Left lung (tissue), 10 donors: Measurements from ENCODE around the gene ADGRF3. TPM values are rescaled to one million over a fixed set of nuclear protein-coding genes. Genes with fewer than 3 reads are reported as not detected.
A peak's percentile ranks its signal among the peaks of the same experiment; 100 is the strongest.
"Not testable (repeated sequence)": the region's sequence is repeated elsewhere in the genome, so short reads cannot be mapped to it uniquely, and the experiment has no call there.

Experiments
- ATAC-seq: fragments of 200-7000 bp; cut with Tn5 transposase; one replicate; pipeline ENCODE4 v1.9.1; 2020; ENCODE audit warnings: moderate library complexity
- DNase-seq, 4 donors: peaks; one replicate each; pipeline ENCODE4 v3.0.0-alpha.2; 2013 to 2020
- H3K27ac ChIP-seq, 2 donors: fragments of 200-600 bp; sonication (generic) in 1 of 2; one replicate each; pipeline versions ENCODE4 v1.5.0 to v1.8.0; 2020 to 2021
- H3K27me3 ChIP-seq, 2 donors: fragments of 200-600 bp; sonication (generic) in 1 of 2; one replicate each; pipeline versions ENCODE4 v1.5.0 to v1.8.0; 2020 to 2021
- H3K36me3 ChIP-seq, 2 donors: fragments of 200-600 bp; sonication (generic) in 1 of 2; one replicate each; pipeline versions ENCODE4 v1.5.0 to v1.8.0; 2020 to 2021
- H3K4me1 ChIP-seq, 2 donors: fragments of 200-600 bp; one replicate each; pipeline ENCODE4 v1.8.0; 2021
- H3K4me3 ChIP-seq, 2 donors: fragments of 200-600 bp; sonication (generic) in 1 of 2; one replicate each; pipeline versions ENCODE4 v1.5.0 to v1.8.0; 2020 to 2021; ENCODE audit warnings: mild to moderate bottlenecking in 1 of 2
- H3K9me3 ChIP-seq, 2 donors: fragments of 200-600 bp; sonication (generic) in 1 of 2; one replicate each; pipeline versions ENCODE4 v1.5.0 to v1.8.0; 2020 to 2021
- intact Hi-C, 2 donors: fragments of 100-400 bp; cut with DNase I; formaldehyde crosslinking; loops; one replicate each; pipeline versions ENCODE4 v1.11.2 to v1.14.2; 2022
- polyA plus RNA-seq, 6 donors: library from polyadenylated mRNA; unstranded; fragments of 120-200 nt; gene quantifications; one replicate each; pipeline ENCODE4 v1.2.1, GENCODE V29; 2013; ENCODE audit not compliant: insufficient read length in 6 of 6
- total RNA-seq, 2 donors: library from RNA; stranded (reverse); fragmentation: NEBNext Ultra II Directional; extraction: Animal tissue kit (Norgen Biotek cat#: 25700); gene quantifications; one replicate each; pipeline ENCODE4 v1.2.1, GENCODE V29; 2021
- TF ChIP-seq, protein P1 (sequence below), 2 donors: fragments of 200-600 bp; sonication (generic) in 1 of 2; IDR thresholded peaks; one replicate each; pipeline versions ENCODE4 v1.5.0 to v1.8.0; 2021; ENCODE audit warnings: antibody characterized with exemption in 2 of 2
- donor health status: DM: no; HTN: yes; CAD: no.
- donor health status: DM: no; HTN: no; CAD: no.

The ADGRF3 gene
- total and polyA plus RNA-seq, 8 donors = 0.08 to 2.3 (median 1.5) TPM

DNA sequence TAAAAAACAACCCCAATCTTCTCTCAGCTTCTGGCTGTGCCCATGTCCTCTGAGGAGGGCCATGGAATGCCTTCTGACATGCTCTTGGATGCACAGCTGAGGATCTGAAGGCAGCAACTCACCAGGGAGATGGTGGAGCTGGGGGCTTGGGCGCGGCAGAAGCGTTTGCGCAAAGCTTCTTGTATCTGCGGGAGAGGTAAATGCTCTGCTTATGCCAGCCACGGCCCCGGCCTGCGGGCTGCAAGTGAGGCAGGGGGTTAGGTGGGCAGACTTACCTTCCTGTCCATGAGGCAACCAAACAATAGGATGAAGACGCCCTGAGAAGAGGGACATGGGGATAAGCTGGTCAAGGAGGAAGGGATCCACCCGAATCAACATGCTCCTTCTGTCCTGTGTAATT is 36.7 kb downstream of the ADGRF3 start:
- intact Hi-C loops = no loop called here
- Histone ChIP-seq H3K4me1 (no peaks in the 10 kb centered on the region), H3K27me3 (no peaks in the 10 kb centered on the region), H3K9me3 (no peaks in the 10 kb centered on the region), H3K27ac (no peak overlapping the region), H3K36me3 (peaks cover 0 to 3% of the 10 kb centered on the region in 2 donors), H3K4me3 (no peak overlapping the region)
- DNase-seq (no peak), ATAC-seq (no peak)
- TF ChIP-seq, protein P1, sequence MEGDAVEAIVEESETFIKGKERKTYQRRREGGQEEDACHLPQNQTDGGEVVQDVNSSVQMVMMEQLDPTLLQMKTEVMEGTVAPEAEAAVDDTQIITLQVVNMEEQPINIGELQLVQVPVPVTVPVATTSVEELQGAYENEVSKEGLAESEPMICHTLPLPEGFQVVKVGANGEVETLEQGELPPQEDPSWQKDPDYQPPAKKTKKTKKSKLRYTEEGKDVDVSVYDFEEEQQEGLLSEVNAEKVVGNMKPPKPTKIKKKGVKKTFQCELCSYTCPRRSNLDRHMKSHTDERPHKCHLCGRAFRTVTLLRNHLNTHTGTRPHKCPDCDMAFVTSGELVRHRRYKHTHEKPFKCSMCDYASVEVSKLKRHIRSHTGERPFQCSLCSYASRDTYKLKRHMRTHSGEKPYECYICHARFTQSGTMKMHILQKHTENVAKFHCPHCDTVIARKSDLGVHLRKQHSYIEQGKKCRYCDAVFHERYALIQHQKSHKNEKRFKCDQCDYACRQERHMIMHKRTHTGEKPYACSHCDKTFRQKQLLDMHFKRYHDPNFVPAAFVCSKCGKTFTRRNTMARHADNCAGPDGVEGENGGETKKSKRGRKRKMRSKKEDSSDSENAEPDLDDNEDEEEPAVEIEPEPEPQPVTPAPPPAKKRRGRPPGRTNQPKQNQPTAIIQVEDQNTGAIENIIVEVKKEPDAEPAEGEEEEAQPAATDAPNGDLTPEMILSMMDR (IDR thresholded peaks at IDR 0.05) = no peak

GRCh38 chr2:26305540-26305939 is 41.0 kb downstream of the ADGRF3 start:
- Histone ChIP-seq H3K36me3 (no peaks in the 10 kb centered on the region), H3K27ac (no peak overlapping the region), H3K27me3 (no peaks in the 10 kb centered on the region), H3K4me1 (peaks cover 0 to 2% of the 10 kb centered on the region in 2 donors), H3K4me3 (no peak overlapping the region), H3K9me3 (no peaks in the 10 kb centered on the region)
- intact Hi-C loops = no loop called here
- DNase-seq (no peak), ATAC-seq (no peak)
- TF ChIP-seq, protein P1 (IDR thresholded peaks at IDR 0.05) = no peak

GRCh38 chr2:26305094-26305493 is 41.5 kb downstream of the ADGRF3 start:
- ATAC-seq, H3K4me1 ChIP-seq, H3K36me3 ChIP-seq, DNase-seq, H3K9me3 ChIP-seq, intact Hi-C loops, H3K27ac ChIP-seq, H3K27me3 ChIP-seq, H3K4me3 ChIP-seq: not testable (repeated sequence)

- ATAC-seq (no peak), DNase-seq (no peak)
- H3K27ac ChIP-seq = no peak overlapping the region
- peaks cover 7 to 22% of the 10 kb centered on the region in 2 donors for H3K4me1 ChIP-seq
- H3K27me3 ChIP-seq = no peaks in the 10 kb centered on the region
- no peaks in the 10 kb centered on the region for H3K9me3 ChIP-seq
- intact Hi-C loops = no loop called here
- H3K4me3 ChIP-seq = no peak overlapping the region
- TF ChIP-seq, protein P1 (IDR thresholded peaks at IDR 0.05) = no peak
- no peaks in the 10 kb centered on the region for H3K36me3 ChIP-seq
Observed at GRCh38 chr2:26302846-26303245, 43.7 kb downstream of the ADGRF3 start.

DNA sequence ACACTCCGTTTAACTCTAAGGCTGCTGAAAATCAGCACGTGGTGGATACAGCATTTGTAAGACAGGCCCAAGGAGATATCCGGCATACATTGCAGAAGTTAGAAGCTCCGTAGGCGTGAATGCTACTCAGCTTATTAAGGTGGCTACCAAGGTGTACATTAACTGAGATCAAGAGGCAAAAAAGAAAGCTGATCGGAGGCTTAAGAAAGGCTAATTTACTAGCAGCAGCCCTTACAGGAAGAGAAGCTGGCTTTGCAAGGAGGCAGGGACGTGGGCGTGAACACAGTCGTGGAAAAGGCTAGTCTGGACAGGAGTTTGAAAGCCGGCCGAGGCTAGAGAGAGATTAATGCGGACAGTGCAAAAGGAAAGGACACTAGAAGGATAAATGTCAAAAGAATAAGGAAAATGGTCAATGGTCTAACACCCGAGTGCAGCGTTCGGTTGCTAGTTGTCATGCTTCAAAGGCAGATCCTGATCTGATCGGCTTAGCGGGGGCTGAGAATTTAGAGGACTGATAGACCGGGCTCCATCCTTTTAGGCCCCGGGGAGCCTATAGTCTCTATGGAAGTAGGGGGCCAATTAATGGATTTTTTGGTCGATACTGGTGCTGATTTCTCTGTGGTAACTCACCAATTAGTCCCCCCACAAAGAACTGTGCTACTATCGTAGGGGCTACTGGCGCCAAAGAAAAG is 46.2 kb downstream of the ADGRF3 start:
- H3K9me3 ChIP-seq = no peaks in the 10 kb centered on the region
- H3K27ac ChIP-seq = peak overlapping the region; percentile 82 to 87
- peaks cover 7 to 22% of the 10 kb centered on the region in 2 donors for H3K4me1 ChIP-seq
- ATAC-seq (peak; percentile 19), DNase-seq (peak in 2 of 4 donors; percentile 25 to 51)
- H3K4me3 ChIP-seq = peak overlapping the region; percentile 40 to 55
- no peaks in the 10 kb centered on the region for H3K27me3 ChIP-seq
- no peaks in the 10 kb centered on the region for H3K36me3 ChIP-seq
- intact Hi-C loops = no loop called here
- TF ChIP-seq, protein P1 (IDR thresholded peaks at IDR 0.05) = no peak
